Erythroblast (primary cell): Measurements from ENCODE around the gene GRID2IP.
"Not testable (repeated sequence)": the region's sequence is repeated elsewhere in the genome, so short reads cannot be mapped to it uniquely, and the experiment has no call there.

Experiments
- GATA1 ChIP-seq: IDR thresholded peaks from 2 replicates; pipeline ENCODE4 v1.6.1; 2011; ENCODE audit warnings: low read depth, mild to moderate bottlenecking, control low read depth, low read length, moderate library complexity
- POLR2A ChIP-seq: IDR thresholded peaks from 2 replicates; pipeline ENCODE4 v1.6.1; 2011; ENCODE audit warnings: mild to moderate bottlenecking, low read length

- TF ChIP-seq POLR2A, GATA1: not testable (repeated sequence)
Measured at GRCh38 chr7:6450591-6450990, 100.7 kb downstream of the GRID2IP start.
